Natural killer cell (primary cell): Measurements from ENCODE around the gene CHL1. TPM values are rescaled to one million over a fixed set of nuclear protein-coding genes. Genes with fewer than 3 reads are reported as not detected.

ENCODE experiments used
- ATAC-seq, 3 donors: fragments of 150-1000 bp in 2 of 3; fragments of 200-7000 bp in 1 of 3; cut with Tn5 transposase; 1 replicate in 1 of 3; 2 replicates in 2 of 3; pipeline ENCODE4 v1.10.0; 2021; ENCODE audit warnings: mild to moderate bottlenecking in 2 of 3, moderate library complexity in 2 of 3
- DNase-seq, 2 donors: peaks; one replicate each; pipeline versions ENCODE4 v3.0.0 to v3.0.0-alpha.2; 2013 to 2021; ENCODE audit warnings: mixed read lengths in 1 of 2
- H3K27ac ChIP-seq: one replicate; pipeline ENCODE4 v1.5.1; 2013; ENCODE audit warnings: mild to moderate bottlenecking, low read length
- H3K27me3 ChIP-seq: one replicate; pipeline ENCODE4 v1.6.1; 2013; ENCODE audit warnings: low read length; ENCODE audit not compliant: control insufficient read depth, insufficient read depth
- H3K36me3 ChIP-seq: one replicate; pipeline ENCODE4 v1.6.1; 2013; ENCODE audit warnings: low read length; ENCODE audit not compliant: control insufficient read depth, insufficient read depth
- H3K4me1 ChIP-seq: one replicate; pipeline ENCODE4 v1.6.1; 2013; ENCODE audit warnings: low read length; ENCODE audit not compliant: control insufficient read depth, insufficient read depth
- H3K4me3 ChIP-seq: one replicate; pipeline ENCODE4 v1.5.1; 2013; ENCODE audit warnings: low read length
- H3K9me3 ChIP-seq: one replicate; pipeline ENCODE4 v1.6.1; 2013; ENCODE audit warnings: low read length; ENCODE audit not compliant: control insufficient read depth, insufficient read depth
- H3K27ac Mint-ChIP-seq, 2 donors: one replicate each; pipeline ENCODE4 v1.8.0; 2022; ENCODE audit warnings: mild to moderate bottlenecking in 2 of 2, mixed read lengths in 2 of 2, moderate library complexity in 1 of 2
- H3K27me3 Mint-ChIP-seq, 2 donors: one replicate each; pipeline ENCODE4 v1.8.0; 2022; ENCODE audit warnings: low read depth in 2 of 2, mixed read lengths in 2 of 2
- H3K36me3 Mint-ChIP-seq: one replicate; pipeline ENCODE4 v1.8.0; 2022; ENCODE audit warnings: mixed read lengths
- H3K4me1 Mint-ChIP-seq, 2 donors: one replicate each; pipeline ENCODE4 v1.8.0; 2022; ENCODE audit warnings: mixed read lengths in 2 of 2
- H3K4me3 Mint-ChIP-seq: one replicate; pipeline ENCODE4 v1.8.0; 2022; ENCODE audit warnings: mild to moderate bottlenecking, moderate library complexity, mixed read lengths
- H3K9me3 Mint-ChIP-seq, 2 donors: one replicate each; pipeline ENCODE4 v1.8.0; 2022; ENCODE audit warnings: mixed read lengths in 2 of 2
- CTCF ChIP-seq: fragments of 200-600 bp; IDR thresholded peaks from one replicate; pipeline ENCODE4 v1.8.0; 2022; ENCODE audit warnings: antibody characterized with exemption
- WGBS: methylation state at CpG from one replicate; pipeline ENCODE4 v1.1.7; 2013; ENCODE audit warnings: missing lambda C conversion rate; ENCODE audit not compliant: insufficient coverage; 5-methylcytosine and 5-hydroxymethylcytosine counted together
- intact Hi-C: fragments of 100-400 bp; cut with micrococcal nuclease; formaldehyde crosslinking; loops from one replicate; pipeline ENCODE4 v1.14.2; 2022
- total RNA-seq, 4 donors: library from RNA; stranded (reverse); fragments of 120-200 nt in 1 of 4; gene quantifications; one replicate each; pipeline versions ENCODE4 v1.2.3 to v1.2.4, GENCODE V29; 2013 to 2022

The CHL1 gene
- total RNA-seq, 3 donors from 2014 or later (not counting 1 experiment from before 2014, with no cell fraction given) = not detected

DNA sequence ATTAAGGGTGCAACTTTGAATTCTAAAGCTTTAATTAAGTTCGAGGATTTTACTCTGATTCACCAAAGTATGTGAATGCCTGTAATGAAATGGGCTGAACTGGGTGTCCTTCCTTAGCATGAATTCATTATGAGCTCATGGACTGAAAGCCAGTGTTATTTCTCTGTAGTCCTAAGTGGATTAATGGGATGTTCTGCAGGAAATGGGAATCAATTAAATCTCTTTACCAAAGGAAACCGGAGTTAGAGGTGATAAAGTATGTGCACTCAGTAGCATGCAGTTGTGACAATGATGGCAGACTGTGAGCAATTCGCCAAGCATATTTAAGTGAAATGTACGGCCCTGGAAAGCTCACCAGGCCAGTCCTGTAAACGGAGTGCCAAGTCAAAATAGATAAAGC lies 138.7 kb downstream of the CHL1 start:
- H3K4me1 Mint-ChIP-seq = no peaks in the 10 kb centered on the region
- no peak for TF ChIP-seq CTCF
- Histone ChIP-seq H3K4me1 (no peaks in the 10 kb centered on the region), H3K27me3 (no peaks in the 10 kb centered on the region), H3K36me3 (no peaks in the 10 kb centered on the region), H3K4me3 (no peak overlapping the region), H3K9me3 (no peaks in the 10 kb centered on the region), H3K27ac (no peak overlapping the region)
- ATAC-seq (no peak), DNase-seq (no peak)
- H3K27ac Mint-ChIP-seq = no peak overlapping the region
- no peaks in the 10 kb centered on the region for H3K27me3 Mint-ChIP-seq
- H3K9me3 Mint-ChIP-seq = peaks cover 3 to 6% of the 10 kb centered on the region in 2 donors
- H3K4me3 Mint-ChIP-seq = no peak overlapping the region
- H3K36me3 Mint-ChIP-seq = no peaks in the 10 kb centered on the region
- intact Hi-C loops = no loop called here
- WGBS = 83% methylated on average over 4 of the region's 5 CpGs

GRCh38 chr3:339351-339750 lies 142.8 kb downstream of the CHL1 start:
- Mint-ChIP-seq H3K4me1 (no peaks in the 10 kb centered on the region), H3K27ac (no peak overlapping the region), H3K4me3 (no peak overlapping the region), H3K36me3 (no peaks in the 10 kb centered on the region), H3K9me3 (peaks cover 2 to 5% of the 10 kb centered on the region in 2 donors), H3K27me3 (no peaks in the 10 kb centered on the region)
- no peak for ATAC-seq
- no peak for DNase-seq
- no peaks in the 10 kb centered on the region for H3K9me3 ChIP-seq
- H3K4me1 ChIP-seq = no peaks in the 10 kb centered on the region
- no peak overlapping the region for H3K27ac ChIP-seq
- no peak overlapping the region for H3K4me3 ChIP-seq
- no peaks in the 10 kb centered on the region for H3K36me3 ChIP-seq
- intact Hi-C loops = no loop called here
- H3K27me3 ChIP-seq = no peaks in the 10 kb centered on the region
- 81% methylated on average over 5 of the region's 5 CpGs for WGBS
- no peak for TF ChIP-seq CTCF

DNA sequence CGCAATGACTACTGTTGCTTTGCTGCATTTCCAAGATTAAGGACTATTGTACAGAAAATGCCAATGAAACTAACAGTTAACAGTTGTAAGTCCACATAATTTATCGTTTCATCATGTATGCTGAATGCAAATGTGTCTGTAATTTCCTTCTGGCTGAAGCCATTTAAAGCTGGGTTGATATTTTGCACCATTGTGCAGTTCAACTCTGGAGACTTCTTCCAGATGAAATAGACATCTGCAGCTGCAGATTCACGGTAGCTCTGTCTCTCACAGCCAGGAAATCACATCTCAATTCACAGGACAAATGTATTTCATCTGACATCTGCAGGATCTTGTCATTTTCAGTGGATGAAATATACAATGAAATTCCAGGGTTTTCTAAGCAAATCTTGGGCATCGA lies 145.4 kb downstream of the CHL1 start:
- H3K9me3 Mint-ChIP-seq = peaks cover 0 to 5% of the 10 kb centered on the region in 2 donors
- no peaks in the 10 kb centered on the region for H3K4me1 Mint-ChIP-seq
- TF ChIP-seq CTCF = no peak
- no peak overlapping the region for H3K27ac Mint-ChIP-seq
- Histone ChIP-seq H3K27ac (no peak overlapping the region), H3K36me3 (no peaks in the 10 kb centered on the region), H3K4me3 (no peak overlapping the region), H3K27me3 (no peaks in the 10 kb centered on the region), H3K4me1 (no peaks in the 10 kb centered on the region), H3K9me3 (no peaks in the 10 kb centered on the region)
- H3K4me3 Mint-ChIP-seq = no peak overlapping the region
- H3K36me3 Mint-ChIP-seq = no peaks in the 10 kb centered on the region
- DNase-seq = no peak
- H3K27me3 Mint-ChIP-seq = no peaks in the 10 kb centered on the region
- intact Hi-C loops = no loop called here
- no peak for ATAC-seq
- 81% methylated on average over 4 of the region's 4 CpGs for WGBS

- DNase-seq (no peak), ATAC-seq (no peak)
- no peaks in the 10 kb centered on the region for H3K4me1 ChIP-seq
- H3K27me3 ChIP-seq = no peaks in the 10 kb centered on the region
- H3K27ac Mint-ChIP-seq = no peak overlapping the region
- H3K4me1 Mint-ChIP-seq = no peaks in the 10 kb centered on the region
- WGBS = 92% methylated on average over 1 of the region's 1 CpG
- H3K9me3 Mint-ChIP-seq = peaks cover 0 to 3% of the 10 kb centered on the region in 2 donors
- H3K27ac ChIP-seq = no peak overlapping the region
- no peaks in the 10 kb centered on the region for H3K36me3 Mint-ChIP-seq
- no peak overlapping the region for H3K4me3 ChIP-seq
- no peak overlapping the region for H3K4me3 Mint-ChIP-seq
- no peaks in the 10 kb centered on the region for H3K36me3 ChIP-seq
- H3K9me3 ChIP-seq = no peaks in the 10 kb centered on the region
- intact Hi-C loops = no loop called here
- no peaks in the 10 kb centered on the region for H3K27me3 Mint-ChIP-seq
- no peak for TF ChIP-seq CTCF
These were observed 149.6 kb downstream of the CHL1 start for GRCh38 chr3:346186-346585.
